ENCODE measurements around the gene NDFIP2.
"Not testable (repeated sequence)": the region's sequence is repeated elsewhere in the genome, so short reads cannot be mapped to it uniquely, and the experiment has no call there.

The NDFIP2 gene

DNA sequence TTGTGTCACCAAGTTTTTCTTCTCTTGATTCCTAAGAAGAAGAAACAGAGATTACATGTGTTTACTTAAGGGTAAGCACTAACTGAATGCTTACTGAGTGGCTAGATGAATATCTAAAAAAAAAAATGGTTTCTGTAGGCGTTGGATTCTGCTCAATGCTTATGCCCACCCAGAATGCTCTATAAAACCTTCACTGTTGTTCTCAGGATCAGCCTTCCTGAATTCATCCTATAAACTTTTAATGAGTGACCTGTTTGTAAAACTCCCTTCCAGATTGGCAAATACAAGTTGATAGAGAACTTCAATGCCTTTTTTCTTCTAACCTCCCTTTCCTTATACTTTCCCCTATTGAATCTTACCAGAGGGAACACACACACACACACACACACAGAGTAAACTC lies 90.2 kb downstream of the NDFIP2 start:
- no peaks in the 10 kb centered on the region for H3K27me3 ChIP-seq

DNA sequence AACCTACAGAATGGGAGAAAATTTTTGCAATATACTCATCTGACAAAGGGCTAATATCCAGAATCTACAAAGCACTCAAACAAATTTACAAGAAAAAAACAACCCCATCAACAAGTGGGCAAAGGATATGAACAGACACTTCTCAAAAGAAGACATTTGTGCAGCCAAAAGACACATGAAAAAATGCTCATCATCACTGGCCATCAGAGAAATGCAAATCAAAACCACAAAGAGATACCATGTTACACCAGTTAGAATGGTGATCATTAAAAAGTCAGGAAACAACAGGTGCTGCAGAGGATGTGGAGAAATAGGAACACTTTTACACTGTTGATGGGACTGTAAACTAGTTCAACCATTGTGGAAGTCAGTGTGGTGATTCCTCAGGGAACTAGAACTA lies 92.9 kb downstream of the NDFIP2 start:
- H3K4me1 ChIP-seq; H3K27me3 ChIP-seq; DNase-seq; H3K4me3 ChIP-seq; H3K27ac ChIP-seq; H3K36me3 ChIP-seq; intact Hi-C loops (cut with DNase I; ENCODE audit: low total_unique reads); H3K9me3 ChIP-seq: not testable (repeated sequence)

More for the DNA sequence above, 90.2 kb downstream of the NDFIP2 start:
- no peaks in the 10 kb centered on the region for H3K4me1 ChIP-seq
- no peak overlapping the region for H3K27ac ChIP-seq
- no peaks in the 10 kb centered on the region for H3K9me3 ChIP-seq
- TF ChIP-seq, protein P1, sequence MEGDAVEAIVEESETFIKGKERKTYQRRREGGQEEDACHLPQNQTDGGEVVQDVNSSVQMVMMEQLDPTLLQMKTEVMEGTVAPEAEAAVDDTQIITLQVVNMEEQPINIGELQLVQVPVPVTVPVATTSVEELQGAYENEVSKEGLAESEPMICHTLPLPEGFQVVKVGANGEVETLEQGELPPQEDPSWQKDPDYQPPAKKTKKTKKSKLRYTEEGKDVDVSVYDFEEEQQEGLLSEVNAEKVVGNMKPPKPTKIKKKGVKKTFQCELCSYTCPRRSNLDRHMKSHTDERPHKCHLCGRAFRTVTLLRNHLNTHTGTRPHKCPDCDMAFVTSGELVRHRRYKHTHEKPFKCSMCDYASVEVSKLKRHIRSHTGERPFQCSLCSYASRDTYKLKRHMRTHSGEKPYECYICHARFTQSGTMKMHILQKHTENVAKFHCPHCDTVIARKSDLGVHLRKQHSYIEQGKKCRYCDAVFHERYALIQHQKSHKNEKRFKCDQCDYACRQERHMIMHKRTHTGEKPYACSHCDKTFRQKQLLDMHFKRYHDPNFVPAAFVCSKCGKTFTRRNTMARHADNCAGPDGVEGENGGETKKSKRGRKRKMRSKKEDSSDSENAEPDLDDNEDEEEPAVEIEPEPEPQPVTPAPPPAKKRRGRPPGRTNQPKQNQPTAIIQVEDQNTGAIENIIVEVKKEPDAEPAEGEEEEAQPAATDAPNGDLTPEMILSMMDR (IDR thresholded peaks at IDR 0.05), result no peak
- H3K36me3 ChIP-seq, result no peaks in the 10 kb centered on the region
- no peak overlapping the region for H3K4me3 ChIP-seq
- intact Hi-C loops (cut with DNase I; ENCODE audit: low total_unique reads), result no loop called here
- DNase-seq, result no peak

- Histone ChIP-seq H3K27ac (no peak overlapping the region), H3K4me1 (no peaks in the 10 kb centered on the region), H3K27me3 (no peaks in the 10 kb centered on the region), H3K36me3 (no peaks in the 10 kb centered on the region), H3K9me3 (peaks cover 0 to 6% (median 6%) of the 10 kb centered on the region in 3 donors), H3K4me3 (no peak overlapping the region)
- intact Hi-C loops (cut with DNase I; ENCODE audit: low total_unique reads), result no loop called here
- TF ChIP-seq, protein P1 (IDR thresholded peaks at IDR 0.05), result no peak
- no peak for DNase-seq
These were observed 100.9 kb downstream of the NDFIP2 start for GRCh38 chr13:79581870-79582315.

DNA sequence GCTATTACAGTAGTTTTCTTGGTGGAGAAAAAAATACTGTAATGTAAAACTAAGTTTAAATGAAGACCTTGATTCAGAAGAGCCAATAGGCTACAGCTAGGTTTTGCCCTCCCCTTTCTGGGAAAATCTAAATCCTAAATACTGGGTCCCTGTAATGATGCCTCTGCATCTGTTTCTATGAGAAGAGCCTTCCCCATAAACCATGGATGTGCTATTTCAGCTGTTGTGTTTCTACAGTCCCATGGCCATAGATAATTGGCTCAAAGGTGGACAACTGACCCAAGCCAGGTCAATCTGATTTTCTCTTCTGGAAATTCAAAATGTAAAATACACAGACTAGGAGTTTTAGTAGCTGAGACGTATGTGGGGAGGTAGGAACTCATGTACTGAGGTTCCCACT lies 101.9 kb downstream of the NDFIP2 start:
- Histone ChIP-seq H3K4me3 (no peak overlapping the region), H3K27ac (no peak overlapping the region), H3K9me3 (peaks cover 0 to 6% (median 6%) of the 10 kb centered on the region in 3 donors), H3K36me3 (no peaks in the 10 kb centered on the region), H3K4me1 (no peaks in the 10 kb centered on the region), H3K27me3 (no peaks in the 10 kb centered on the region)
- no peak for DNase-seq
- TF ChIP-seq, protein P1 (IDR thresholded peaks at IDR 0.05), result no peak
- intact Hi-C loops (cut with DNase I; ENCODE audit: low total_unique reads), result no loop called here

- Histone ChIP-seq H3K36me3 (no peaks in the 10 kb centered on the region), H3K4me1 (no peaks in the 10 kb centered on the region), H3K9me3 (peaks cover 0 to 6% (median 6%) of the 10 kb centered on the region in 3 donors), H3K27ac (no peak overlapping the region), H3K27me3 (no peaks in the 10 kb centered on the region), H3K4me3 (no peak overlapping the region)
- TF ChIP-seq, protein P1 (IDR thresholded peaks at IDR 0.05), result no peak
- no peak for DNase-seq
- intact Hi-C loops (cut with DNase I; ENCODE audit: low total_unique reads), result no loop called here
These were observed 104.1 kb downstream of the NDFIP2 start for GRCh38 chr13:79585033-79585432.

- no peaks in the 10 kb centered on the region for H3K4me1 ChIP-seq
- TF ChIP-seq, protein P1 (IDR thresholded peaks at IDR 0.05), result no peak
- no peak overlapping the region for H3K27ac ChIP-seq
- intact Hi-C loops (cut with DNase I; ENCODE audit: low total_unique reads), result no loop called here
- no peak for DNase-seq
- H3K9me3 ChIP-seq, result peaks cover 0 to under 1% (median 0%) of the 10 kb centered on the region in 3 donors
- H3K4me3 ChIP-seq, result no peak overlapping the region
- no peaks in the 10 kb centered on the region for H3K27me3 ChIP-seq
- no peaks in the 10 kb centered on the region for H3K36me3 ChIP-seq
These were observed 108.8 kb downstream of the NDFIP2 start for GRCh38 chr13:79589603-79590393.
